Tibial artery (tissue), 4 donors: ENCODE measurements around the gene LHFPL4.

Source experiments
- DNase-seq, 2 donors: peaks; one replicate each; pipeline ENCODE4 v3.0.0-alpha.2; 2019
- H3K27ac ChIP-seq, 2 donors: fragments of 200-600 bp; sonication (generic) in 1 of 2; 1 replicate in 1 of 2; 2 replicates in 1 of 2; pipeline ENCODE4 v1.5.1; 2018 to 2019; ENCODE audit warnings: mild to moderate bottlenecking in 1 of 2
- H3K27me3 ChIP-seq, 2 donors: fragments of 200-600 bp; sonication (generic) in 1 of 2; one replicate each; pipeline versions ENCODE4 v1.5.1 to v1.6.0; 2016 to 2019
- H3K36me3 ChIP-seq, 3 donors: fragments of 200-600 bp; sonication (generic) in 2 of 3; one replicate each; pipeline ENCODE4 v1.5.1; 2016 to 2019; ENCODE audit warnings: mild to moderate bottlenecking in 2 of 3
- H3K4me1 ChIP-seq, 4 donors: fragments of 200-600 bp; sonication (generic) in 2 of 4; 1 replicate in 3 of 4; 2 replicates in 1 of 4; pipeline ENCODE4 v1.5.1; 2016 to 2019
- H3K4me3 ChIP-seq, 2 donors: fragments of 200-600 bp; sonication (generic) in 1 of 2; 1 replicate in 1 of 2; 2 replicates in 1 of 2; pipeline ENCODE4 v1.5.1; 2018 to 2019; ENCODE audit warnings: mild to moderate bottlenecking in 2 of 2
- H3K9me3 ChIP-seq, 3 donors: fragments of 200-600 bp; sonication (generic) in 1 of 3; one replicate each; pipeline ENCODE4 v1.5.1; 2016 to 2019
- CTCF ChIP-seq, 2 experiments: fragments of 200-600 bp in 1 of 2; fragments of 450-650 bp in 1 of 2; IDR thresholded peaks; one replicate each; pipeline ENCODE4 v1.5.1; 2017 to 2019; ENCODE audit warnings: antibody characterized with exemption in 2 of 2, mild to moderate bottlenecking in 1 of 2, moderate library complexity in 1 of 2
- intact Hi-C: fragments of 100-400 bp; cut with DNase I; formaldehyde crosslinking; loops from one replicate; pipeline ENCODE4 v1.15.0; 2023; ENCODE audit warnings: low total_unique reads

LHFPL4 gene

GRCh38 chr3:9485248-9485647 lies 68.4 kb downstream of the LHFPL4 start:
- H3K9me3 ChIP-seq = peaks cover 0 to 6% (median 0%) of the 10 kb centered on the region in 3 donors
- no peak for DNase-seq
- H3K36me3 ChIP-seq = peaks cover 24 to 44% (median 43%) of the 10 kb centered on the region in 3 donors
- H3K27me3 ChIP-seq = no peaks in the 10 kb centered on the region
- no peak overlapping the region for H3K27ac ChIP-seq
- no peak overlapping the region for H3K4me3 ChIP-seq
- intact Hi-C loops = no loop called here
- no peak for TF ChIP-seq CTCF (IDR thresholded peaks at IDR 0.05)
- no peaks in the 10 kb centered on the region for H3K4me1 ChIP-seq

- Histone ChIP-seq H3K9me3 (no peaks in the 10 kb centered on the region), H3K4me3 (no peak overlapping the region), H3K4me1 (no peaks in the 10 kb centered on the region), H3K36me3 (peaks cover 62 to 89% (median 65%) of the 10 kb centered on the region in 3 donors), H3K27me3 (no peaks in the 10 kb centered on the region), H3K27ac (no peak overlapping the region)
- no peak for DNase-seq
- intact Hi-C loops = no loop called here
- TF ChIP-seq CTCF (IDR thresholded peaks at IDR 0.05) = no peak
Observed at GRCh38 chr3:9480265-9480664, 73.4 kb downstream of the LHFPL4 start.

GRCh38 chr3:9476935-9477334 lies 76.7 kb downstream of the LHFPL4 start:
- no peak for DNase-seq

GRCh38 chr3:9474482-9474881 lies 79.1 kb downstream of the LHFPL4 start:
- Histone ChIP-seq H3K36me3 (peaks cover 93 to 99% (median 94%) of the 10 kb centered on the region in 3 donors), H3K9me3 (no peaks in the 10 kb centered on the region), H3K4me3 (no peak overlapping the region)

More at GRCh38 chr3:9476935-9477334, 76.7 kb downstream of the LHFPL4 start:
- no peaks in the 10 kb centered on the region for H3K9me3 ChIP-seq
- H3K4me3 ChIP-seq = no peak overlapping the region
- H3K27me3 ChIP-seq = no peaks in the 10 kb centered on the region
- intact Hi-C loops = no loop called here
- H3K27ac ChIP-seq = no peak overlapping the region
- H3K4me1 ChIP-seq = no peaks in the 10 kb centered on the region
- no peak for TF ChIP-seq CTCF (IDR thresholded peaks at IDR 0.05)
- peaks cover 90 to 97% (median 96%) of the 10 kb centered on the region in 3 donors for H3K36me3 ChIP-seq

GRCh38 chr3:9473496-9474065 lies 80.0 kb downstream of the LHFPL4 start:
- Histone ChIP-seq H3K36me3 (peaks cover 92 to 99% (median 93%) of the 10 kb centered on the region in 3 donors), H3K27me3 (no peaks in the 10 kb centered on the region), H3K4me3 (no peak overlapping the region), H3K9me3 (no peaks in the 10 kb centered on the region), H3K27ac (no peak overlapping the region), H3K4me1 (no peaks in the 10 kb centered on the region)
- DNase-seq = no peak
- TF ChIP-seq CTCF (IDR thresholded peaks at IDR 0.05) = no peak
- intact Hi-C loops = no loop called here

More at GRCh38 chr3:9474482-9474881, 79.1 kb downstream of the LHFPL4 start:
- intact Hi-C loops = no loop called here
- TF ChIP-seq CTCF (IDR thresholded peaks at IDR 0.05) = no peak
- H3K27me3 ChIP-seq = no peaks in the 10 kb centered on the region
- no peaks in the 10 kb centered on the region for H3K4me1 ChIP-seq
- DNase-seq = no peak
- H3K27ac ChIP-seq = no peak overlapping the region
